Raji (cell line): ENCODE results near the gene CYTH1.

Experiments used
- POLR2A ChIP-seq: IDR thresholded peaks from 2 replicates; pipeline ENCODE4 v1.6.1; 2011; ENCODE audit warnings: low read depth, low read length, control low read depth; ENCODE audit not compliant: insufficient read depth

The CYTH1 gene

DNA sequence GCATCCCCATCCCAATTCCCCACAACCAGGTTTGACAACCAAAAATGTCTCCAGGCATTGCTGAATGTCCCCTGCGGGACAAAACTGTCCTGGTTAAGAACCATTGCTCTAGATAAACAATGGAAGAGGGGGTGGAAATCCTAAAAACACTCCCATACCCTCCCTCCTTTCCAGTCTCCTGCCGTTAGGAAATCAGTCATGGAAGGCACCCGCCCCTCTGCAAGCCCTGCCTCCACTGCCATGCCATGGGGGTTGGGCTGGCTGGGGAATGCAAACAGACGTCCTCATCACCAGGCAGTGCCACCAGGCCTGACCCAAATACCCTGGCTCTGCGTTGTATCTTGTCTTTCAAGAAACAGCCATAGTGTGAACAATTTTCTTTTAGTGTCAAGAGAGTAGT is 57.5 kb downstream of the CYTH1 start:
- TF ChIP-seq POLR2A: no peak

DNA sequence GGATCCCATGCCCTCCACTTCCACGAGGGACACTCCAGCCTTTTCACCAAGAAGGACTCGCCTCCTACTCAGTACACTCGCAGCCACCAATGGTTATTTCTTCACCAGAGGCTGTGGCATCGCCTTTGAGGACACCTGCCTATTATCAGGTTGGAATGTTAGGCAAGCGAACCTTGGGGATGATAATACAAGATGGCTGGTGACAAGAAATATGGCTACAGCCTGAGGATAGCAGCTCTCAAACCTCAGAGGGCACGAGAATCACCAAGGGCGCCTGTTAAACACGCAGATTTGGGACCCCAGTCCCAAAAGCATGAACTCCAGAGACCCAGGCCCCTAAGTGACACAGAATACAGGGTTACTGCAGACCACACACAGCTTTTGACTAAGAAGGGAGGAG is 58.1 kb downstream of the CYTH1 start:
- no peak for TF ChIP-seq POLR2A

DNA sequence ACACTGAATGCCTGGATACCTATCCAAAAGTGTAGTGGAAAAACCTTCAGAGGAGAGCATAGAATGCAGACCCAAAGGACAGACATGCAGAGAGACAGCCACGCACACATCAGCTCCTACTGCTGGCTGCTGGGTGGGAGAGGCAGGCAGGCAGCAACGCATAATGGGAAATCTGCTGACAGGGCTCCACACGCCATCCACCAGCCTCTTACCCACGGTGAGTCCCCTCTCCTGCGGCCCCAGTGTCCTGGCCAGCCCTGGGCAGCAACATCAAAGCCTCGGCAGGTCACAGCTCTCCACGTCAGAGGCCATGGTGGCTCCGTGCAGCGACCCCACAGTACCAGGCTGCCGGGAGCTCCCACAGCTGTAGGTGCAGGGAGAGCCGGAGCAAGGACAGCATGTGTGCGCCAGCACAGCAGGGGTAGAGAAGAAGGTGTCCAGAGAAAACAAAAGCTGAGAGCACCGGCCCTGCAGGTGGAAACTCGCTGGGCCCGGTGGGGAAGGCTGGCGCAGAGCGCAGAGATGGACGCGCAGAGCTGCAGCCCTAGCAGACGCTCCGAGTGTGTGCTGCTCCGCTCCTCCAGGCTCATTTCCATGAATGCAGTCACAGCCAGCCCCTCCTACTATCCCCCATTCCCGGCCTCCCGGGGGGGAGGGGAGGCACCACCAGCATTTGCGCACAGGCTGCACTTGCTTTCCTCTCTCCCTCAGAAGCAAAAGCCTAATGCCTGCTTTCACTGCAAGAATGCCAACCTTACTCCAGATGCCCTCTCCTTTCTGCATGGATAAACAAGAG is 58.9 kb downstream of the CYTH1 start:
- TF ChIP-seq POLR2A: no peak

DNA sequence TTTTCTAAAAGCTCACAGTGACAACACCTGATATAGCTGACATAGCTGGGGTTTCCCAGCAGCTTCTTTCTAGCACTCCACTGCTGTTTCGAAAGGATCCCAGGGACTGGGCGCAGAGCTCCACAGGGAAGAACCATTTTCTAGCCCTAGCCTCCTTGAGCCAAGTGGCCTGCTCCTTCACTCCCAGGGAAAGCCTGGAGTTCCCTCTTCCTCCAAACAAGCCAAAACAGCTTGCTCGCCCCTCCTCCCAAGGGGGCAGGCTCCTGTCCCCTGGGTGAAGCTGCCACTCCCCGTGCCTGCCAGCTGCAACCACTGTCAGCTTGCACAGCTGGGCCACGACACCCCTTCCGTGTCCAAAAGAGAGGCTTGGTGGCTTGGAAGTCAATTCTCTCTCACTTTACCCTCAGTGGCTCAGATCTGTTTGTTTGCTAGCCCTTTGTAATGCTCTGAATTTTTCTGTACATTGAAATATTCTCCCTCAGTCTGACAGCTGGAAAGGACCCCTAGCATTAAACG is 59.8 kb downstream of the CYTH1 start:
- TF ChIP-seq POLR2A: no peak

DNA sequence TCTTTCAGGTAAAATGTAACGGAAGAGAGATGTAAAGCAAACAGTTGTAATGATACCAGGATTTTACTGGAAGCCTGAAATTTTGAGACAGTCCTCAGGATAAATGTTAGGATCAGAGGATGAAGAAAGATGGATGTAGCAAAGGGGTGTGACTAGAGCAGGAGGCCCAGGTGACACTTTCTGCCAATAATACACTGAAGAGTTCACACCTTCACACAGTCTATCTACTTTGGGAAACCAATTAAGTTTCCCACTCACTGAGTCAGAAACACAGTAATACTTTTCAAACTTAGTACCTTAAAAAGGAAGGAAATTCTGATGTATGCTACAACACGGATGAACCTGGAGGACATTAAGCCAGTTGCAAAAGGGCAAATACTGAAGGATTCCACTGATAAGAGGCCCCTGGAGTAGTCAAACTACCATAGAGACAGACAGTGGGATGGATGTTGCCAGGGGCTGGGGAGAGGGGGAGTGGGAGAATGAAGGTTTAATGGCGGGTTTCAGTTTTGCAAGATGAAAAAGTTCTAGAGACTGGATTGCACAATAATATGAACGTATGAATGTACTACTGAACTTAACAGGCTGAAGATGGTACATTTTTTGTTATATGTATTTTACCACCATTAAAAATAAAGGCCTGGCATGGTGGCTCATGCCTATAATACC is 62.3 kb downstream of the CYTH1 start:
- no peak for TF ChIP-seq POLR2A

DNA sequence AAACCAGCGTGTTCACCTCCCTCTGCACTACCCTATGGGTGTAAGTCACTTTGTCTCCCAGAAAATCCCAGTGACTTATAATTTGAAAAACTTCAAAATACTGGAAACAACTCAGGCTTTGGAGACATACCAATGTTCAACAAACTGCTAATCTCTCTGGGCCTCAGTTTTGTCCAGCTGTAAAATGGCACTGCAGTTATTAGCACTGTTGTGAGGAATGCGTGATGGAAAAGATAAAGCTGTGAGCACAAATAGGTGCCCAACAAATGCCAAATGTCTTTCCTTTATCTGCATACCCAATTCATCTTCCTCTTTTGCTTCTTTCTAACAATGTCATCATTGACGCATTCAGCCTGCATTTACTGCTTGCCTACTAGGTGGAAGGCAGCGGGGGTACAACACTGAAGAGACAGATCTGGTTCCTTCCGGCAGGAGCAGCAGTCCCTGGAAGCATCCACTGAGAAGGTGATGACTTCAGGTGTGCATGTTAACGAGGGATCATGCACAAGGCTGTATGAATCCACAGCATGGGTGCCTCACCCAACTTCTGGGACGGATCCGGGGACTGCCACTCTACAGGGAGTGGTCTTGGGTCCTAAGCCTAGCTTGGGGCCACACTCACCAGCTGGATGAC is 63.4 kb downstream of the CYTH1 start:
- no peak for TF ChIP-seq POLR2A

DNA sequence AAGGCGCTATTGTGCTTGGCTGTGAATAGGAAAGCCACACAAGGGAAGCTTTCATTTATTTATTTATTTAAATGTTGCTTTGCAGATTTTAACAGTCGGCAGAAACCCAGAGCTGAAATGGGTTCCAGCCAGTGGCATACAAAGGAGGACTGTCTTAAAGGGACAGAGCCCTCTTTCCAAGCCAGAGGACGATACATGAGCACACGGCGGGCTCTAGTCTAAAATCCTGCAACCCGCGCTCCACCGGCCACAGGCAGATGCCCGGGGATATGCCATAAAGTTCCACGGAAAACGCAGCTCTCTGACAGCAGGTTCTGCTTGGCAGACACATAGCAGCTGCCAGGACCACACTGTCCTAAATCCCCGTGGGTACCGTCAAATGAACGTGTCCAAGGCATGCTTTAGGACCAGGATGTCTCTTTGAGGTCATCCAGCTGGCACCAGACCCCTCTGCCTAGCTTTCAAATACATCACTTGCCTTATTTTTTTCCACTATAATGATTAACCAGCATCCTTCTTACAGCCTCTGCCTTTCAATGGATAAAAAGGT is 64.6 kb downstream of the CYTH1 start:
- no peak for TF ChIP-seq POLR2A

DNA sequence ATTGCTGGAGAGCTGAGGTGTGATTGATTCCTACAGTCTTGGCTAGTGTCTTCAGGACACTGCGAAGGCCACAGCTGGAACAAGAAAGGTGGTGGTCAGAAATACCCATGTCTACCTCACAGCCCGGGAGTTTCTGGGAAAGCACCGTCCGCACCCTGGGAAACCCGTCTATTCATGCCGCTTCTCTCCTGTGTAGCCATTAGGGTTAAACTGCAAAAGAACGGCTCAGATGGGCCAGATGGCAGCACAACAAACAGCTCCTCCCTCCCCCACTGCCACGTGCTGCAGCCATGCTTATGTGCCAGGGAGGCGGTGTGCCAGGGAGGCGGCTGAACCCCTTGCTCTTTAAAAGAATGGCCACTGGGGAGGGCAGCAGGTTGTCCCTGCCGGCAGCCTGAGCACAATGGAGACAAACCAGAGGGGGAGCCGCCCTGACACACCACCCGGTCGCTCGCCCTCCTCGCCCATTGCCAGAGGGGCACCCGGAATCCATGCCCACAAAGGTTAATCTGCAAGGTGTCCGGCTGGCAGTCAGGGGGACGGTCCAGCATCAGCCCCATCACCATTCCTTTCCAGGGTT is 65.2 kb downstream of the CYTH1 start:
- no peak for TF ChIP-seq POLR2A

DNA sequence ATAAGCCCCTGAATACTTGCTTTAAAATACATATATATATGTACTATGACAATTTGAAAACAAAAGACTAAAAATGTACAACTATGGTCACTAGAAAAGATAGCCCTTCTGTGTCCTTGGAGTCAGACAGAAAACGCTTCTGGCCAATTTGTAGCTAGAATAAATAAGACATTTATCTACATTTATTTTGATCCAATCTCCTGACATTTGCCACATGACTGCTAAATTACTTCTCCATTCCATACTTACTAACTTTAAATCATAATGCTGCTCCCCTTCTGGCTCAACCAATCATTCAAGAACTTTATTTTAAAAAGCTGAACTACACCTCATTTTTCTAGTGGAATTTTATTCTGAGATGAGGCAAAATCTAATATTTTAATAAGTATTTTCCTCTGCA is 65.8 kb downstream of the CYTH1 start:
- no peak for TF ChIP-seq POLR2A

DNA sequence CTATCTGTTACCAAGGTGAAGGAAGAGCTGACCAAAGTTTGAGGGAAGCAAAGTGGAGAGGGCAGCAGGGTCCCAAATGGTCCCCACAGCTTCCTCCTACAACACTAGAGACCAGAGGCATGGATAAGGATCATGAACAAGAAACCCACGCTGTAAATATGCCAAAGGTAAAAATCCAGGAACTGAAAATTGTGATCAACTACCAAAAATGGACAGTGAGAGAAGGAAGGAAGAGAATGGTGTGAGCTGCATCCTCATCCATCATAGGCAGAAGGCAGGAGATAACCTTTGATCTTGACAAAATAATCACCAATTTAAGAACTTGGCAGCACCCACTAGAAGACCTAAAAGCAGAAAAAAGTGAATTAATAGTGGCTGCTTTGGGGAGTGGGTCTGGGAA is 66.2 kb downstream of the CYTH1 start:
- no peak for TF ChIP-seq POLR2A

DNA sequence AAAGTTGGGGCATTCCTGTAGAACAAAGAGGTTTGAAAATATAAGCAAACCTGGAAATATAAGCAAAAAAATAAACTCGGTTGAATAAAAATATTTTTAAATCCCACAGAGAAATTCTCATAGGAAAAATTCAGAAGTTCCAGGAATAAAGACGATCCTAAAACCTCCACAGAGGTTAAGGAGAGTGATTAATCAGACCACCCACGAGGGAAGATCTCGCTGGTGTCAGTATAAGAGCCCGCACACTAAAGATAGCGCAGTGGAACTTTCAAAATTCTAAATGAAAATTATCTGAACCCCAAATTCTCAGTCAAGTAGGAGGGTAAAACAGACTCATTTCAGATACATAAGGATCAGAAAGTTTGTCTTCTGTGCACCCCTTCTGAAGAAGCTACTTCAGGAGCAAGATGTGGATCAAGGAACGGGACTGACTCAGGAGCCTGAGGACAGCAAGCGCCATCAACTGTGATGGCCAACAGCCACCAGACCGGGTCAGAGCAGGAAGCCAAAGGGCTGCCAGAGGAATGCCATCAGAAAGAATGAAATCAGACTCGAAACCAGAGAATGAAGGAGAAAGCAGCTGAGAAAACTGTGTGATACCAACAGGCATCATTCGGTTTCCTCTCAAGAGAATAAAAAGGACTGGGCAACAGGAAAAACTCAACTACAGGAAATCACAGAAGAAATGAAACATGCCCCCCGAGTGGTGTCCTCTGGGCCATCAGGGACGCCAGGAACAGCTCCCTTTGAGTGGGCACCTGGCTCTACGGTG is 66.9 kb downstream of the CYTH1 start:
- TF ChIP-seq POLR2A: no peak

DNA sequence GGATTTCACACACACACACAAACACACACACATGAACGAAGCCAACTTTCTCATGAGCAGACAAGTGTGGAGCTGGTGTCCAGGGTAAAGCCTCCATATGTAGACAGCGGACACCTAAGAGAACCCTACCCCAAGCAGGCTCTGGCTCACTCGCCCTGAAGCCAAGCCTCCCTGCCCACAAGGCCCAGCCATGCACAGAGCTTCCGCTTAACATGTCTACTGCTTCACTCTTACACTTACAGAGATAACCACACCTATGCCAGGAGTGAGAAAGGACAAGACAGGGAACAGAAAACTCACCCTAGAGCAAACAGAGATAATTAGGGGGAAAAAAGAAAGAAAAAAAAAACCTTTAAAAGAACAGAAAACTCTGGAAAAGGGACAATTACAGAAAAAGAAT is 67.5 kb downstream of the CYTH1 start:
- no peak for TF ChIP-seq POLR2A

DNA sequence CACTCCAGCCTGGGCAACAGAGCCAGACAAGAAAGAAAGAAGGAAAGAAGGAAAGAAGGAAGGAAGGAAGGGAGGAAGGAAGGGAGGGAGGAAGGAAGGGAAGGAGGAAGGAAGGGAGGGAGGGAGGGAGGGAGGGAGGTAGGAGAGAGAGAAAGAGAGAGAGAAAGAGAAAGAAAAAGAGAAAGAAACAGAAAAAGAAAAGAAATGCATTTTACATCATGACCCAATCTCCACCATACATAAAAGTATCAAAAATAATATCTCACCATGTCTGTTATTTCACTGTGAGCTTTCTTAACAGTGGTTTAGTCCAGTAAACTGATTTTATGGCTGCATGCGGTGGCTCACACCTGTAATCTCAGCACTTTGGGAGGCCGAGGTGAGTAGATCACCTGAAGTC is 70.0 kb downstream of the CYTH1 start:
- no peak for TF ChIP-seq POLR2A

DNA sequence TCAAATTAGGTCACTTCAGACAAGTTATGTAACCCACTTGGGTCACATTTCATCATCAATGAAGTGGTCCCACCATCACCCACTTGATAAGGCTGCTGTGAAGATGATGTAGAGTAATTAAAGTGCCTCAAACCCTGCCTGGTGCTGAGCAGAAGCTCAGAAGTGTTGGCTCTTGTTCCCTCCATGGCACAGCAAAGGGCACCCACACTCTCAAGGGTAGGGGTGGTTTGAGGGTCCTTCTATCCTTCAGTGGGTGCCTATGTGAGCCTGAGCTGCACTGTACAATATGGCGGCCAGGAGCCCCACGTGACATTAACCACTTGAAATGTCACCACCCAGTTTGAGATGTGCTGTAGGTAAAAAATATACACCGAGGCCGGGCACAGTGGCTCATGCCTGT is 71.5 kb downstream of the CYTH1 start:
- TF ChIP-seq POLR2A: no peak
